ENCODE data around the gene MRPL10. TPM values are rescaled to one million over a fixed set of nuclear protein-coding genes. Genes with fewer than 3 reads are reported as not detected.

MRPL10 gene
- total and polyA plus RNA-seq, 2 of the 8 experiments (the other 6 are each of a cell fraction or from before 2014, with no cell fraction given): 85.3 to 214 TPM

- Histone ChIP-seq H2BK120ac (replicated peaks; ENCODE audit: low read depth, low read length) (no peak overlapping the region), H3K23ac (ENCODE audit: insufficient read length) (no peak overlapping the region), H4K91ac (replicated peaks; ENCODE audit: insufficient read length, low read length) (no peak overlapping the region), H4K5ac (ENCODE audit: insufficient read length, low read depth, low read length) (no peak overlapping the region), H2BK12ac (ENCODE audit: low read depth, low read length) (no peak overlapping the region), H4K20me1 (replicated peaks in 1 of 2; ENCODE audit: control insufficient read depth in 1 of 2, insufficient read depth in 2 of 2, low read length in 2 of 2) (peaks cover 0 to 2% of the 10 kb centered on the region in 2 experiments), H3K27me3 (replicated peaks in 1 of 4; ENCODE audit: control insufficient read depth in 3 of 4, extremely low read depth in 1 of 4, insufficient read depth in 3 of 4, low read length in 3 of 4) (no peaks in the 10 kb centered on the region), H4K8ac (ENCODE audit: extremely low read depth, insufficient read depth, low read length) (no peak overlapping the region), H3K9ac (replicated peaks in 1 of 4; ENCODE audit: extremely low read depth in 1 of 4, low read depth in 3 of 4, low read length in 3 of 4) (no peak overlapping the region), H3K4me2 (ENCODE audit: insufficient read depth in 1 of 2, low read depth in 2 of 2, low read length in 2 of 2) (no peak overlapping the region), H2BK20ac (ENCODE audit: low read length) (no peak overlapping the region), H3K79me1 (ENCODE audit: low read depth, low read length) (no peaks in the 10 kb centered on the region), H3K4me1 (replicated peaks in 1 of 4; ENCODE audit: control insufficient read depth in 3 of 4, insufficient read depth in 4 of 4, low read length in 3 of 4) (no peaks in the 10 kb centered on the region), H2BK15ac (ENCODE audit: low read length) (no peak overlapping the region), H3K18ac (ENCODE audit: extremely low read depth, low read length) (no peak overlapping the region; the same call in 1 of the 2 replicates), H2AFZ (ENCODE audit: low read length) (no peak overlapping the region), H3K27ac (ENCODE audit: low read depth, low read length) (no peak overlapping the region), H3K14ac (ENCODE audit: insufficient read length) (no peak overlapping the region), H2AK5ac (ENCODE audit: low read depth, low read length) (no peak overlapping the region), H3K9me3 (ENCODE audit: insufficient read depth in 2 of 2, low read depth in 1 of 2, low read length in 1 of 2) (no peaks in the 10 kb centered on the region), H3K23me2 (ENCODE audit: low read depth, low read length) (no peaks in the 10 kb centered on the region), H3K4me3 (ENCODE audit: extremely low read depth in 1 of 4, insufficient read depth in 2 of 4, low read depth in 3 of 4, low read length in 4 of 4) (no peak overlapping the region), H3K79me2 (ENCODE audit: control insufficient read depth in 1 of 2, insufficient read depth in 2 of 2, low read length in 2 of 2) (no peaks in the 10 kb centered on the region), H3K36me3 (ENCODE audit: control insufficient read depth in 2 of 4, insufficient read depth in 4 of 4, low read length in 3 of 4) (no peaks in the 10 kb centered on the region), H3K56ac (replicated peaks; ENCODE audit: insufficient read length, low read depth, low read length) (no peak overlapping the region), H2BK5ac (ENCODE audit: low read depth, low read length) (no peak overlapping the region), H3K4ac (replicated peaks; ENCODE audit: insufficient read length, low read depth, low read length) (no peak overlapping the region)
- CTCF ChIA-PET (ENCODE audit: partially characterized antibody): interaction anchor here (1.0 to 5.6 kb wide), 8 partner anchors 10 to 89 kb away, joined by 3 to 57 read pairs (median 4); partner anchors contain the start of genes OSBPL7 and SCRN2
- FAIRE-seq (no peak), DNase-seq (ENCODE audit: low read depth in 1 of 2, low spot score in 2 of 2) (no peak)
- WGBS, 2 experiments (ENCODE audit: extremely low coverage in 1 of 2, insufficient coverage in 1 of 2, insufficient read length in 1 of 2, insufficient replicate concordance in 2 of 2, low coverage in 1 of 2, low lambda C conversion rate in 2 of 2, missing lambda C conversion rate in 1 of 2): 85% methylated on average over 11 of the region's 12 CpGs; no CpG with 5 or more reads in 1 of the 2 experiments
- POLR2A ChIA-PET (ENCODE audit: partially characterized antibody): no interaction called here
- TF ChIP-seq SUZ12 (IDR thresholded peaks at IDR 0.05; ENCODE audit: low read length) (no peak), SIN3A (conservative IDR thresholded peaks at IDR 0.05 in 1 of 2, IDR thresholded peaks at IDR 0.05 in 1 of 2; ENCODE audit: low read depth in 1 of 2, low read length in 2 of 2) (no peak), KDM5A (IDR thresholded peaks at IDR 0.05; ENCODE audit: low read length) (no peak), CBX5 (IDR thresholded peaks at IDR 0.05; ENCODE audit: low read depth, low read length) (no peak), ASH2L (IDR thresholded peaks at IDR 0.05; ENCODE audit: low read length) (no peak), BCL11A (IDR thresholded peaks at IDR 0.05; ENCODE audit: low read depth in 2 of 2, low read length in 2 of 2) (no peak), HDAC6 (IDR thresholded peaks at IDR 0.05; ENCODE audit: low read depth, low read length) (no peak), JUND (IDR thresholded peaks at IDR 0.05; ENCODE audit: low read length) (no peak)
Measured at GRCh38 chr17:47800686-47801085, 30.7 kb downstream of the MRPL10 start.

All from H1 (cell line).